Thyroid gland (tissue), 4 donors: ENCODE measurements around the gene SIPA1L3. TPM values are rescaled to one million over a fixed set of nuclear protein-coding genes. Genes with fewer than 3 reads are reported as not detected.
A peak's percentile ranks its signal among the peaks of the same experiment; 100 is the strongest.

Experiments
- DNase-seq, 2 donors: peaks; one replicate each; pipeline ENCODE4 v3.0.0-alpha.2; 2019
- H3K27ac ChIP-seq, 3 donors: fragments of 200-600 bp; sonication (generic); 1 replicate in 2 of 3; 2 replicates in 1 of 3; pipeline ENCODE4 v1.5.1; 2016 to 2019; ENCODE audit warnings: mild to moderate bottlenecking in 1 of 3, moderate library complexity in 1 of 3
- H3K27me3 ChIP-seq: fragments of 200-600 bp; sonication (generic); one replicate; pipeline ENCODE4 v1.5.1; 2019
- H3K36me3 ChIP-seq, 2 donors: fragments of 200-600 bp; sonication (generic); one replicate each; pipeline ENCODE4 v1.5.1; 2016 to 2019
- H3K4me1 ChIP-seq, 2 donors: fragments of 200-600 bp; sonication (generic); one replicate each; pipeline ENCODE4 v1.5.1; 2017 to 2019
- H3K4me3 ChIP-seq, 3 donors: fragments of 200-600 bp; sonication (generic); replicated peaks in 1 of 3; 1 replicate in 2 of 3; 2 replicates in 1 of 3; pipeline ENCODE4 v1.5.1; 2016; ENCODE audit warnings: mild to moderate bottlenecking in 1 of 3
- H3K9me3 ChIP-seq: fragments of 200-600 bp; sonication (generic); one replicate; pipeline ENCODE4 v1.5.1; 2017
- POLR2A ChIP-seq, 2 donors: fragments of 450-650 bp; IDR thresholded peaks; one replicate each; pipeline ENCODE4 v1.6.1; 2017; ENCODE audit warnings: antibody characterized with exemption in 2 of 2, mild to moderate bottlenecking in 2 of 2, moderate library complexity in 1 of 2
- WGBS, 2 donors: methylation state at CpG; one replicate each; pipeline ENCODE4 v1.1.5; 2017; 5-methylcytosine and 5-hydroxymethylcytosine counted together
- intact Hi-C: fragments of 100-400 bp; cut with DNase I; formaldehyde crosslinking; loops from one replicate; pipeline ENCODE4 v1.15.1; 2023
- total RNA-seq, 4 donors: library from RNA; depleted of rRNA; stranded (reverse); fragments of >200 nt; gene quantifications; one replicate each; pipeline ENCODE4 v1.2.3, GENCODE V29; 2016
- TF ChIP-seq, protein P1 (sequence below), 6 experiments: fragments of 200-600 bp in 3 of 6; fragments of 450-650 bp in 3 of 6; sonication (generic) in 3 of 6; IDR thresholded peaks; one replicate each; pipeline ENCODE4 v1.5.1; 2016 to 2019; ENCODE audit warnings: antibody characterized with exemption in 6 of 6, mild to moderate bottlenecking in 2 of 6, inconsistent platforms in 1 of 6, moderate library complexity in 1 of 6

Gene SIPA1L3
- total RNA-seq, 4 donors from 2014 or later = 39.4 to 130 (median 116) TPM

DNA sequence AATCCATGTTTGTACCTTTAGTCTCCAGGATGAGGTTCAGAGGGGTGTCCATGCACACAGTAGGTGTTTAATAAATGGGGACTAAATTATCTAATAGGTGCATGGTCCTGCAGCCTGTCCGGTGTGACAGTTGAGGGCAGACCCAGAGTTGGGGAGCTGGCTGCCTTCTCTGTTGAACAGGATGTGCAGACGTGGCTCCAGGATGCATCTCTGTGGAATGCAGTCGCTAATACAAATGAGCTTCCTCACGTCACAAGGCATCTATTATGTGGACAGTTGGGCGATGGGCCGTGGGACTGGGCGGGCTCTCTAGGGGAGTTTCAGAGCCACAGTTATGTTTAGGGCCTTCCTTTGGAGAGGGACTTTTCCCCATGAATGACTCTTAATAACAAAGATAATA, 71.0 kb downstream of the SIPA1L3 start:
- TF ChIP-seq, protein P1, sequence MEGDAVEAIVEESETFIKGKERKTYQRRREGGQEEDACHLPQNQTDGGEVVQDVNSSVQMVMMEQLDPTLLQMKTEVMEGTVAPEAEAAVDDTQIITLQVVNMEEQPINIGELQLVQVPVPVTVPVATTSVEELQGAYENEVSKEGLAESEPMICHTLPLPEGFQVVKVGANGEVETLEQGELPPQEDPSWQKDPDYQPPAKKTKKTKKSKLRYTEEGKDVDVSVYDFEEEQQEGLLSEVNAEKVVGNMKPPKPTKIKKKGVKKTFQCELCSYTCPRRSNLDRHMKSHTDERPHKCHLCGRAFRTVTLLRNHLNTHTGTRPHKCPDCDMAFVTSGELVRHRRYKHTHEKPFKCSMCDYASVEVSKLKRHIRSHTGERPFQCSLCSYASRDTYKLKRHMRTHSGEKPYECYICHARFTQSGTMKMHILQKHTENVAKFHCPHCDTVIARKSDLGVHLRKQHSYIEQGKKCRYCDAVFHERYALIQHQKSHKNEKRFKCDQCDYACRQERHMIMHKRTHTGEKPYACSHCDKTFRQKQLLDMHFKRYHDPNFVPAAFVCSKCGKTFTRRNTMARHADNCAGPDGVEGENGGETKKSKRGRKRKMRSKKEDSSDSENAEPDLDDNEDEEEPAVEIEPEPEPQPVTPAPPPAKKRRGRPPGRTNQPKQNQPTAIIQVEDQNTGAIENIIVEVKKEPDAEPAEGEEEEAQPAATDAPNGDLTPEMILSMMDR (IDR thresholded peaks at IDR 0.05) = no peak
- no peak for TF ChIP-seq POLR2A (IDR thresholded peaks at IDR 0.05)
- H3K27me3 ChIP-seq = no peaks in the 10 kb centered on the region
- 33 to 42% methylated on average over 7 of the region's 7 CpGs for WGBS, 2 donors
- peak overlapping the region; percentile 81 to 82 (median 82) for H3K27ac ChIP-seq
- H3K9me3 ChIP-seq = no peaks in the 10 kb centered on the region
- no peaks in the 10 kb centered on the region for H3K36me3 ChIP-seq
- no peak overlapping the region for H3K4me3 ChIP-seq
- peak; percentile 23 to 45 for DNase-seq
- intact Hi-C loops = no loop called here
- H3K4me1 ChIP-seq = peaks cover 54 to 59% of the 10 kb centered on the region in 2 donors

DNA sequence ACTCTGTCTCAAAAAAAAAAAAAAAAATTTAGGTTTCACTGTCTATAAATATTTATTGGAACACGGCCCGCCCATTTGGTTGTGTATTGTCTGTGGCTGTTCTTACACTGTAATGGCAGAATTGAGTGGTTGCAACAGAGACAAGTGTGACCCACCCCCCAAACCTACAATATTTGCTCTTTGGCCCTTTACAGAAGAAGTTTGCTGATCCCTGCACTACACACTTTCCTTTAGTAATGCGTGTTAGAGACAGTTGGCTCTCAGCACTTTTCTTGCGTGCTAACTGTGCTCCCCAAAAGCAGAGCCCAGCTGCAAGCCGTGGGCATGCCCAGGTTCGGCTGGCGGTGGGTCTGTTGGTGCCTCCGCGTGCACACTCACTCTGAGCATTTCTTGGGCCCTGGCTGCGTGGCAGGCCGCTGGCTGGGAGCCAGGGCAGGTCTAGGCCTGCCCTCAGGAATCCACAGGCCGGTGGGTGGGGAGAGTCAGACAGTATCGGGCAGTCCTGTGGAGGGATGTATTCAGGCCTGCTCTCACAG, 72.6 kb downstream of the SIPA1L3 start:
- peaks cover 56 to 59% of the 10 kb centered on the region in 2 donors for H3K4me1 ChIP-seq
- 43 to 44% methylated on average over 13 of the region's 13 CpGs for WGBS, 2 donors
- H3K4me3 ChIP-seq = no peak overlapping the region
- H3K9me3 ChIP-seq = no peaks in the 10 kb centered on the region
- intact Hi-C loops = loop anchor here (10.0 kb wide), 1 partner anchor 85 kb away; no protein-coding TSS in a partner anchor
- H3K27me3 ChIP-seq = no peaks in the 10 kb centered on the region
- peak overlapping the region; percentile 81 to 82 (median 82) for H3K27ac ChIP-seq
- H3K36me3 ChIP-seq = no peaks in the 10 kb centered on the region
- peak in 1 of 2 donors; percentile 25 for TF ChIP-seq POLR2A (IDR thresholded peaks at IDR 0.05)
- TF ChIP-seq, protein P1 (IDR thresholded peaks at IDR 0.05) = peak in 1 of 6 experiments; percentile 6
- DNase-seq = peak; percentile 84 to 86

DNA sequence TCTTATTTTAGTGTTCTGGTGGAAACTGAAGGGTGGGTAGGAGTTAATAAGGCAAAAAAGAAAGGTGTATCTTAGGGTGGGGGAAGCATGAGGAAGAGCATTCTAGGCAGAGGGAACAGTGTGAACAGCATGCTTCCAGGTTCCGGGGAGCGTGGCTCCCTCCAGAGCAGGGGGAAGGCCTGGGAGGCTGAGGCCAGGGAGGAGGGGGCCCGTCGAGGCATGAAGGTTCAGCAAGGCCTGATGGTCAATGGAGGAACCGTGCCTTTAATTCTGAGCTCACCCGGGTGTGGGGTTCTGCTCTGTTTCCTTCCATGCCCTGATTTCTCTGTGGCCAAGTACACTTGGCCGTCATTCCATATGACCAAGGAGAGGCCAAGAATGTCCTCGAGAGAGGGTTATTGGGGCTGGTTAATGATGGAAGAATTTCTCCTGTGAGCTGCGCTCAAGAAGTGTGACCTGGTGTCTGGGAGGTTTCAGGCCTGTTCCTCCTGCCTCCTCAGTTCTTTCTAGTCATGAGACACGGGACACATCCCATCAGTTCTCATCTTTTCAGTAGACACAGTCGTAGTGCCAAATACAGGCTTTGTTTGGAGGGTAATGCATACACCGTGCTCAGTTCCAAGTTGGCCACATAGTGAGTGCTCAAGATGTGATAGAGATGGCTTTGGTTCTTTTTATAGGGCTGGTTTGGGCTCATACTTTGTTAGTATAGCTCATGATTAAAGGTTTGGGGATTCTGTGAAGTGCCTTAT, 73.6 kb downstream of the SIPA1L3 start:
- DNase-seq = peak; percentile 94
- Histone ChIP-seq H3K4me1 (peaks cover 58 to 62% of the 10 kb centered on the region in 2 donors), H3K36me3 (no peaks in the 10 kb centered on the region), H3K9me3 (no peaks in the 10 kb centered on the region), H3K27me3 (no peaks in the 10 kb centered on the region), H3K4me3 (no peak overlapping the region), H3K27ac (peak overlapping the region; percentile 82 to 89 (median 83))
- intact Hi-C loops = loop anchor here (10.0 kb wide), 1 partner anchor 84 kb away; no protein-coding TSS in a partner anchor
- WGBS, 2 donors = 19 to 23% methylated on average over 12 of the region's 12 CpGs
- TF ChIP-seq, protein P1 (IDR thresholded peaks at IDR 0.05) = no peak
- TF ChIP-seq POLR2A (IDR thresholded peaks at IDR 0.05) = no peak

DNA sequence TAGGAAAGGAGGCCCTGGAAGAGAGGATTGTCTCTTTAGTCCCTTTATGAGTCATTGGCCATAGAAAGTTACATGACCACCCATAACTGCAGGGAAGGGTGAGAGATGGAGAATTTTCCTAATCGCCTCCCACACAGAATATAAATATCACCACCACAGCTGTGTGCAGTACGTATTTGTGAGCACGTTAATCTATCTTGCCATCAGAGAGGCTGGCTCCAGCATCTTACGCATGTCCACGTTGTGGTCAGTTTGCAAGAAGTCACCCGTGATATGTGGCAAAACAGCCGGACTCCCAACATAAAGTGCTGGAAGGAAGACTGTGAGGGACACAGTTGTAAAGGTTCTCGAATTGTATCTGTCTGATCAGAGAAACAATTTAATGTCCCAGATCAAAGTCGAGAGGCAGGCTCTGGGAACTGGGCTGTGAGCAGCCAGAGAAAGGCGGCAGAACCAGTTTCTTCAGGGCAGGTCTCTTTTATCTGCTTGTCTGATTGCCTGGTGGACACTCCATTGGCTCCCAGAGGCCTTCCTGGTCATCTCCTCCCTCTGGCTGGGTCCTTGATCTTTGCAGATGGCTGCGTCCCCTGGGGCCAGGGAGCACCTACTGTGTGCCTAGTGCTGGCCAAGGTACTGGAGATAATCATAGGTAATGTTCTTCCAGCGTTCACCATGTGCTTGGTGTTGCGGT, 74.9 kb downstream of the SIPA1L3 start:
- DNase-seq = peak; percentile 69 to 71
- H3K4me1 ChIP-seq = peaks cover 70 to 74% of the 10 kb centered on the region in 2 donors
- TF ChIP-seq, protein P1 (IDR thresholded peaks at IDR 0.05) = no peak
- TF ChIP-seq POLR2A (IDR thresholded peaks at IDR 0.05) = no peak
- intact Hi-C loops = loop anchor here (10.0 kb wide), 1 partner anchor 83 kb away; no protein-coding TSS in a partner anchor
- no peaks in the 10 kb centered on the region for H3K36me3 ChIP-seq
- H3K27me3 ChIP-seq = no peaks in the 10 kb centered on the region
- 63 to 65% methylated on average over 13 of the region's 13 CpGs for WGBS, 2 donors
- H3K4me3 ChIP-seq = no peak overlapping the region
- no peaks in the 10 kb centered on the region for H3K9me3 ChIP-seq
- peak overlapping the region; percentile 82 to 89 (median 83) for H3K27ac ChIP-seq
